Measurements from ENCODE around the gene SLC1A4.

DNA sequence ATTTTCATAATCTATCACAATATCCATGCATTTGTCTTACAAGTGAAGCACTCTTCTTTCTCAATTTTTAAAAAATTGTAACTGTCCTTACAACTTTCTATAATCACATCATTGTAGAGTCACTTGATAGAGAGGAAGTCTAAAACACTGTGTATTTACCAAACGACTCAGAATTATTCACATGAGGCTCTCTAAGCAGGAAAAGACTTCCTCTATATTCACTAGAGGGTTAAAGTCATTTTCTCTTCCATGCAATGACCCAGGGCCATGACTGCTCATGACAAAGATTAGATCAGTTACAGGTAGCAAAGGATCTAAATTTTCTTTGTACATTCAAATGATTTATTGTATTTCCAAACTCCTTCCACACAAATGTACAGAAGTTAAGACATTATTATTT is 9.0 kb upstream of the SLC1A4 start:
- TF ChIP-seq, protein P1, sequence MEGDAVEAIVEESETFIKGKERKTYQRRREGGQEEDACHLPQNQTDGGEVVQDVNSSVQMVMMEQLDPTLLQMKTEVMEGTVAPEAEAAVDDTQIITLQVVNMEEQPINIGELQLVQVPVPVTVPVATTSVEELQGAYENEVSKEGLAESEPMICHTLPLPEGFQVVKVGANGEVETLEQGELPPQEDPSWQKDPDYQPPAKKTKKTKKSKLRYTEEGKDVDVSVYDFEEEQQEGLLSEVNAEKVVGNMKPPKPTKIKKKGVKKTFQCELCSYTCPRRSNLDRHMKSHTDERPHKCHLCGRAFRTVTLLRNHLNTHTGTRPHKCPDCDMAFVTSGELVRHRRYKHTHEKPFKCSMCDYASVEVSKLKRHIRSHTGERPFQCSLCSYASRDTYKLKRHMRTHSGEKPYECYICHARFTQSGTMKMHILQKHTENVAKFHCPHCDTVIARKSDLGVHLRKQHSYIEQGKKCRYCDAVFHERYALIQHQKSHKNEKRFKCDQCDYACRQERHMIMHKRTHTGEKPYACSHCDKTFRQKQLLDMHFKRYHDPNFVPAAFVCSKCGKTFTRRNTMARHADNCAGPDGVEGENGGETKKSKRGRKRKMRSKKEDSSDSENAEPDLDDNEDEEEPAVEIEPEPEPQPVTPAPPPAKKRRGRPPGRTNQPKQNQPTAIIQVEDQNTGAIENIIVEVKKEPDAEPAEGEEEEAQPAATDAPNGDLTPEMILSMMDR (IDR thresholded peaks at IDR 0.05), result no peak
- TF ChIP-seq POLR2A (IDR thresholded peaks at IDR 0.05), result no peak

Measured in adrenal gland (tissue), 5 donors.